H1 (cell line): ENCODE results near the gene CD247. TPM values are rescaled to one million over a fixed set of nuclear protein-coding genes. Genes with fewer than 3 reads are reported as not detected.

Experiments
- CTCF ChIA-PET: fragments of 300-600 bp; sonication (Branson Sonifier 250); formaldehyde crosslinking; loops from one replicate; lab custom pipeline; 2021; ENCODE audit not compliant: partially characterized antibody; lab: Charles Lee
- POLR2A ChIA-PET: fragments of 300-600 bp; sonication (Branson Sonifier 250); formaldehyde crosslinking; loops from one replicate; lab custom pipeline; 2021; ENCODE audit warnings: inconsistent platforms; ENCODE audit not compliant: partially characterized antibody; lab: Charles Lee
- DNase-seq, 2 experiments: peaks; one replicate each; pipeline versions ENCODE4 v3.0.0 to v3.0.0-alpha.2; 2010 to 2022; ENCODE audit warnings: low spot score in 2 of 2, low read depth in 1 of 2, mixed read lengths in 1 of 2
- FAIRE-seq: peaks from 2 replicates; lab custom pipeline; 2011; peaks lifted over from hg19 to GRCh38; lab: Jason Lieb, UNC
- H2AFZ ChIP-seq: 2 replicates; pipeline ENCODE4 v1.8.1; 2012; ENCODE audit warnings: low read length, inconsistent platforms
- H2AK5ac ChIP-seq: 2 replicates; pipeline ENCODE4 v1.6.1; 2013; ENCODE audit warnings: low read depth, low read length
- H2BK120ac ChIP-seq: replicated peaks from 2 replicates; pipeline ENCODE3; 2013; ENCODE audit warnings: low read depth, low read length, inconsistent platforms
- H2BK12ac ChIP-seq: 2 replicates; pipeline ENCODE4 v1.6.1; 2013; ENCODE audit warnings: low read depth, low read length
- H2BK15ac ChIP-seq: 2 replicates; pipeline ENCODE4 v1.6.1; 2013; ENCODE audit warnings: low read length
- H2BK20ac ChIP-seq: 2 replicates; pipeline ENCODE4 v1.6.1; 2013; ENCODE audit warnings: low read length
- H2BK5ac ChIP-seq: 2 replicates; pipeline ENCODE4 v1.6.1; 2013; ENCODE audit warnings: low read depth, low read length
- H3K14ac ChIP-seq: 2 replicates; pipeline ENCODE4 v1.6.1; 2013; ENCODE audit warnings: inconsistent platforms; ENCODE audit not compliant: insufficient read length
- H3K18ac ChIP-seq: 2 replicates; pipeline ENCODE4 v1.6.1; 2013; ENCODE audit warnings: low read length; ENCODE audit errors: extremely low read depth
- H3K23ac ChIP-seq: 2 replicates; pipeline ENCODE4 v1.6.1; 2013; ENCODE audit warnings: inconsistent platforms; ENCODE audit not compliant: insufficient read length
- H3K23me2 ChIP-seq: 2 replicates; pipeline ENCODE4 v1.6.1; 2013; ENCODE audit warnings: low read depth, low read length
- H3K27ac ChIP-seq: 2 replicates; pipeline ENCODE4 v1.6.1; 2011; ENCODE audit warnings: low read depth, low read length, inconsistent platforms
- H3K27me3 ChIP-seq, 4 experiments: replicated peaks in 1 of 4; 1 replicate in 1 of 4; 2 replicates in 3 of 4; pipeline versions ENCODE4 v1.6.1 to v1.8.1; 2011 to 2013; ENCODE audit warnings: low read length in 3 of 4, mild to moderate bottlenecking in 3 of 4, inconsistent platforms in 2 of 4, mixed read lengths in 2 of 4, moderate library complexity in 1 of 4; ENCODE audit not compliant: control insufficient read depth in 3 of 4, insufficient read depth in 3 of 4; ENCODE audit errors: extremely low read depth in 1 of 4
- H3K36me3 ChIP-seq, 4 experiments: 2 replicates each; pipeline versions ENCODE4 v1.6.1 to v1.8.1; 2011 to 2013; ENCODE audit warnings: mild to moderate bottlenecking in 4 of 4, low read length in 3 of 4, moderate library complexity in 2 of 4, control low read depth in 1 of 4, inconsistent platforms in 1 of 4; ENCODE audit not compliant: insufficient read depth in 4 of 4, control insufficient read depth in 2 of 4
- H3K4ac ChIP-seq: replicated peaks from 2 replicates; pipeline ENCODE3; 2013; ENCODE audit warnings: low read length, low read depth, mixed read lengths, inconsistent platforms; ENCODE audit not compliant: insufficient read length
- H3K4me1 ChIP-seq, 4 experiments: replicated peaks in 1 of 4; 1 replicate in 1 of 4; 2 replicates in 3 of 4; pipeline versions ENCODE4 v1.6.1 to v1.8.1; 2011 to 2013; ENCODE audit warnings: low read length in 3 of 4, inconsistent platforms in 2 of 4, mixed read lengths in 1 of 4; ENCODE audit not compliant: insufficient read depth in 4 of 4, control insufficient read depth in 3 of 4
- H3K4me2 ChIP-seq, 2 experiments: 2 replicates each; pipeline versions ENCODE4 v1.6.1 to v1.8.1; 2011 to 2013; ENCODE audit warnings: low read depth in 2 of 2, low read length in 2 of 2, control low read depth in 1 of 2, inconsistent platforms in 1 of 2, mild to moderate bottlenecking in 1 of 2; ENCODE audit not compliant: insufficient read depth in 1 of 2
- H3K4me3 ChIP-seq, 4 experiments: fragments of 200-600, 300-600 bp in 1 of 4; sonication (generic), shearing (Covaris generic), sonication (Bioruptor Twin) in 1 of 4; 2 replicates each; pipeline versions ENCODE4 v1.5.1 to v1.8.1; 2011 to 2016; ENCODE audit warnings: low read length in 4 of 4, low read depth in 3 of 4, control low read depth in 2 of 4, inconsistent platforms in 2 of 4, mild to moderate bottlenecking in 2 of 4, mixed read lengths in 1 of 4, moderate library complexity in 1 of 4; ENCODE audit not compliant: insufficient read depth in 2 of 4; ENCODE audit errors: extremely low read depth in 1 of 4
- H3K56ac ChIP-seq: replicated peaks from 2 replicates; pipeline ENCODE3; 2013; ENCODE audit warnings: low read depth, mild to moderate bottlenecking, mixed read lengths, low read length, inconsistent platforms; ENCODE audit not compliant: insufficient read length
- H3K79me1 ChIP-seq: 2 replicates; pipeline ENCODE4 v1.6.1; 2013; ENCODE audit warnings: low read depth, low read length, control low read depth
- H3K79me2 ChIP-seq, 2 experiments: 2 replicates each; pipeline versions ENCODE4 v1.6.1 to v1.8.1; 2012 to 2013; ENCODE audit warnings: low read length in 2 of 2, mild to moderate bottlenecking in 2 of 2, inconsistent platforms in 1 of 2; ENCODE audit not compliant: insufficient read depth in 2 of 2, control insufficient read depth in 1 of 2
- H3K9ac ChIP-seq, 4 experiments: replicated peaks in 1 of 4; 1 replicate in 1 of 4; 2 replicates in 3 of 4; pipeline versions ENCODE4 v1.6.1 to v1.8.1; 2011 to 2013; ENCODE audit warnings: low read depth in 3 of 4, low read length in 3 of 4, control low read depth in 2 of 4, mild to moderate bottlenecking in 2 of 4, moderate library complexity in 2 of 4, inconsistent platforms in 1 of 4; ENCODE audit errors: extremely low read depth in 1 of 4
- H3K9me3 ChIP-seq, 2 experiments: 2 replicates each; pipeline versions ENCODE4 v1.6.1 to v1.8.1; 2012 to 2013; ENCODE audit warnings: mild to moderate bottlenecking in 2 of 2, moderate library complexity in 2 of 2, control low read depth in 1 of 2, inconsistent platforms in 1 of 2, low read depth in 1 of 2, low read length in 1 of 2, mixed read lengths in 1 of 2; ENCODE audit not compliant: insufficient read depth in 2 of 2
- H4K20me1 ChIP-seq, 2 experiments: replicated peaks in 1 of 2; 2 replicates each; pipeline versions ENCODE3 to v1.8.1; 2011 to 2013; ENCODE audit warnings: inconsistent platforms in 2 of 2, low read length in 2 of 2, mild to moderate bottlenecking in 1 of 2; ENCODE audit not compliant: insufficient read depth in 2 of 2, control insufficient read depth in 1 of 2
- H4K5ac ChIP-seq: 2 replicates; pipeline ENCODE4 v1.6.1; 2013; ENCODE audit warnings: low read length, low read depth, mixed read lengths, inconsistent platforms; ENCODE audit not compliant: insufficient read length
- H4K8ac ChIP-seq: 2 replicates; pipeline ENCODE4 v1.8.0; 2013; ENCODE audit warnings: mild to moderate bottlenecking, moderate library complexity, low read length, inconsistent platforms; ENCODE audit not compliant: insufficient read depth; ENCODE audit errors: extremely low read depth
- H4K91ac ChIP-seq: replicated peaks from 2 replicates; pipeline ENCODE3; 2013; ENCODE audit warnings: low read length, mixed read lengths, inconsistent platforms; ENCODE audit not compliant: insufficient read length
- ASH2L ChIP-seq: fragments of 200-600, 300-600 bp; sonication (generic); IDR thresholded peaks from one replicate; pipeline ENCODE4 v1.7.1; 2017; ENCODE audit warnings: low read length
- BRCA1 ChIP-seq: IDR thresholded peaks from 2 replicates; pipeline ENCODE4 v1.6.1; 2012; ENCODE audit warnings: low read depth, low read length, improper control_type of control experiment
- CBX5 ChIP-seq: fragments of 300-800, 300-1000 bp; sonication (generic); IDR thresholded peaks from 2 replicates; pipeline ENCODE4 v1.7.1; 2016; ENCODE audit warnings: antibody characterized with exemption, low read length, low read depth
- CREB1 ChIP-seq: IDR thresholded peaks from 2 replicates; pipeline ENCODE4 v1.6.1; 2012; ENCODE audit warnings: inconsistent platforms
- MAX ChIP-seq: IDR thresholded peaks from 2 replicates; pipeline ENCODE4 v1.6.1; 2012; ENCODE audit warnings: inconsistent platforms
- RFX5 ChIP-seq: IDR thresholded peaks from 2 replicates; pipeline ENCODE4 v1.6.1; 2011; ENCODE audit warnings: low read depth, low read length, improper control_type of control experiment, borderline replicate concordance
- RXRA ChIP-seq: IDR thresholded peaks from 2 replicates; pipeline ENCODE4 v1.6.1; 2011; ENCODE audit warnings: low read depth, mild to moderate bottlenecking, low read length, moderate library complexity; ENCODE audit not compliant: insufficient read depth
- SIN3A ChIP-seq, 2 experiments: IDR thresholded peaks in 1 of 2; conservative IDR thresholded peaks in 1 of 2; 2 replicates each; pipeline ENCODE4 v1.6.1; 2011 to 2012; ENCODE audit warnings: low read length in 2 of 2, improper control_type of control experiment in 1 of 2, low read depth in 1 of 2, mild to moderate bottlenecking in 1 of 2
- SIRT6 ChIP-seq: IDR thresholded peaks from one replicate; pipeline ENCODE4 v1.7.1; 2012; ENCODE audit warnings: low read length, inconsistent platforms
- SP1 ChIP-seq: IDR thresholded peaks from 2 replicates; pipeline ENCODE4 v1.6.1; 2011; ENCODE audit warnings: low read depth, low read length
- TAF7 ChIP-seq: optimal IDR thresholded peaks from 2 replicates; pipeline ENCODE3; 2011; ENCODE audit warnings: low read depth, mild to moderate bottlenecking, inconsistent platforms, low read length, moderate library complexity, borderline replicate concordance
- USF2 ChIP-seq: IDR thresholded peaks from 2 replicates; pipeline ENCODE4 v1.6.1; 2011; ENCODE audit warnings: low read length, improper control_type of control experiment
- WGBS, 2 experiments: shearing (Covaris generic) in 1 of 2; methylation state at CpG; one replicate each; pipeline versions ENCODE4 v1.1.6 to v1.1.7; 2013 to 2015; ENCODE audit warnings: low lambda C conversion rate in 2 of 2, mixed read lengths in 2 of 2, inconsistent platforms in 1 of 2, low coverage in 1 of 2, missing lambda C conversion rate in 1 of 2; ENCODE audit not compliant: insufficient replicate concordance in 2 of 2, insufficient coverage in 1 of 2, insufficient read length in 1 of 2; ENCODE audit errors: extremely low coverage in 1 of 2, missing lambda C conversion rate in 1 of 2; 5-methylcytosine and 5-hydroxymethylcytosine counted together
- polyA plus RNA-seq, 7 experiments: library from polyadenylated mRNA; depleted of rRNA in 3 of 7; stranded (reverse) in 5 of 7; unstranded in 2 of 7; fragments of >200 nt in 5 of 7; fragments of 200-250 nt in 2 of 7; gene quantifications; 1 replicate in 5 of 7; 2 replicates in 1 of 7; 4 replicates in 1 of 7; pipeline versions ENCODE4 v1.2.1 to v1.2.3, GENCODE V29; 2011 to 2013; ENCODE audit warnings: missing spikeins in 2 of 7, mixed read lengths in 2 of 7
- total RNA-seq: library from RNA; stranded (reverse); fragmentation: NEBNext Ultra II Directional; extraction: Animal tissue kit (Norgen Biotek cat#: 25700); gene quantifications from 2 replicates; pipeline ENCODE4 v1.2.1, GENCODE V29; 2021
- TF ChIP-seq, protein P1 (sequence below): IDR thresholded peaks from 2 replicates; pipeline ENCODE4 v1.6.1; 2011; ENCODE audit warnings: low read depth, mild to moderate bottlenecking, low read length; ENCODE audit not compliant: insufficient read depth

The CD247 gene
- total and polyA plus RNA-seq, 2 of the 8 experiments (the other 6 are each of a cell fraction or from before 2014, with no cell fraction given): 2.0 to 2.2 TPM

- Histone ChIP-seq H3K4me1 (no peaks in the 10 kb centered on the region), H3K79me1 (no peaks in the 10 kb centered on the region), H4K8ac (no peak overlapping the region), H4K91ac (no peak overlapping the region), H3K9me3 (no peaks in the 10 kb centered on the region), H2BK12ac (no peak overlapping the region), H2BK15ac (no peak overlapping the region), H4K5ac (no peak overlapping the region), H3K23ac (no peak overlapping the region), H2BK120ac (no peak overlapping the region), H3K27me3 (no peaks in the 10 kb centered on the region), H3K4me3 (no peak overlapping the region), H3K18ac (no peak overlapping the region), H2BK20ac (no peak overlapping the region), H2BK5ac (no peak overlapping the region), H3K36me3 (peaks cover 3 to 25% (median 11%) of the 10 kb centered on the region in 4 experiments; a peak in 6 of 8 replicates), H3K4ac (no peak overlapping the region), H3K14ac (no peak overlapping the region), H2AFZ (no peak overlapping the region), H4K20me1 (no peaks in the 10 kb centered on the region), H3K79me2 (no peaks in the 10 kb centered on the region), H2AK5ac (no peak overlapping the region), H3K9ac (no peak overlapping the region), H3K23me2 (no peaks in the 10 kb centered on the region), H3K4me2 (no peak overlapping the region), H3K56ac (no peak overlapping the region), H3K27ac (no peak overlapping the region)
- CTCF ChIA-PET: interaction anchor here (0.7 to 3.0 kb wide), 18 partner anchors 9 to 347 kb away, joined by 3 to 12 read pairs (median 4); no protein-coding TSS in a partner anchor
- DNase-seq (no peak), FAIRE-seq (no peak)
- 74% methylated on average over 1 of the region's 1 CpG; no CpG with 5 or more reads in 1 of the 2 experiments for WGBS, 2 experiments
- POLR2A ChIA-PET: interaction anchor here (1.9 kb wide), 1 partner anchor 141 kb away, joined by 4 read pairs; no protein-coding TSS in a partner anchor
- TF ChIP-seq CBX5 (no peak), BRCA1 (no peak), ASH2L (no peak), RXRA (no peak), RFX5 (no peak), TAF7 (no peak), CREB1 (no peak), SIN3A (conservative IDR thresholded peaks at IDR 0.05 in 1 of 2, IDR thresholded peaks at IDR 0.05 in 1 of 2; ENCODE audit: low read depth in 1 of 2, low read length in 2 of 2) (no peak), SIRT6 (no peak), MAX (no peak), USF2 (no peak), SP1 (no peak)
- TF ChIP-seq, protein P1, sequence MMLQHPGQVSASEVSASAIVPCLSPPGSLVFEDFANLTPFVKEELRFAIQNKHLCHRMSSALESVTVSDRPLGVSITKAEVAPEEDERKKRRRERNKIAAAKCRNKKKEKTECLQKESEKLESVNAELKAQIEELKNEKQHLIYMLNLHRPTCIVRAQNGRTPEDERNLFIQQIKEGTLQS: no peak
Observed at GRCh38 chr1:167408355-167408754, 110.0 kb downstream of the CD247 start.
